Activated CD4-positive, alpha-beta T cell treated with anti-CD3 and anti-CD28 coated beads, Interleukin-2, Interleukin-6, amounts not matched to agents 100 ng/mL and 50 ng/mL, durations not matched to agents 16 hours and 8 hours (primary cell): ENCODE data around the gene PLLP.

Source experiments
- DNase-seq: peaks from one replicate; pipeline ENCODE4 v3.0.0-alpha.2; 2020

Gene PLLP

GRCh38 chr16:57213462-57213861 is 71.0 kb downstream of the PLLP start:
- no peak for DNase-seq

DNA sequence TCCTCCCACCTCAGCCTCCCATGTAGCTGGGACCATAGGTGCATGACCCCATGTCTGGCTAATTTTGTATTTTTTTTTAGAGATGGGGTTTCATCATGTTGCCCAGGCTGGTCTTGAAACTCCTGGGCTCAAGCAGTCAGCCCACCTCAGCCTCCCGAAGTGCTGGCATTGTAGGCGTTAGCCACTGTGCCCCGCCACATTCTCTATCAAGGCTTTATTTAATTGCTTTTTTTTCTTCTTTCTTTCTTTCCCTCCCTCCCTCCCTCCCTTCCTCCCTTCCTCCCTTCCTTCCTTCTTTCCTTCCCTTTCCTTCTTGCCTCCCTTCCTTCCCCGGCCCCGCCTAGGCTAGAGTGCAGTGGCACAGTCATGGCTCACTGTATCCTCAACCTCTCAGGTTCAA is 74.7 kb downstream of the PLLP start:
- no peak for DNase-seq

DNA sequence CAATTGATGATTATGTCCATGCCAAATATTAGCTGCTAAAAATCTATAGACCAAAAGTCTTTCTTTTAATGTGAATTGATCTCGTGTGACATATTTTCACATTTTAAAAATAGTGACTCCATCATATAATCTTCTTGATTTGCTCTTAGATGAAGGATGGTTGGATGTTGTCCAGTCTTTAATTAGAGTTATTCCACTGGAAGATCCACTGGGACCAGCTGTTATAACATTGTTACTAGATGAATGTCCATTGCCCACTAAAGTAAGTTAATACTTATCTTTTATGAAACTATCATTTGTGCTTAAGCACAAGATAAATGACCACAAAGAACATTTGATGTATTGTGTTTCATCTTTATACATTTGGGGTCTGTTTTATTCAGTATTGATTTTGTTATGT is 75.5 kb downstream of the PLLP start:
- no peak for DNase-seq
